Adrenal gland (tissue), 5 donors: ENCODE data around the gene HLA-DQB2.

Experiments
- CTCF ChIP-seq, 6 experiments: fragments of 450-650 bp in 4 of 6; fragments of 200-600 bp in 2 of 6; sonication (generic) in 1 of 6; IDR thresholded peaks; 1 replicate in 5 of 6; 2 replicates in 1 of 6; pipeline versions ENCODE4 v1.5.1 to v1.8.0; 2016 to 2021; ENCODE audit warnings: antibody characterized with exemption in 6 of 6, mild to moderate bottlenecking in 2 of 6, moderate library complexity in 1 of 6
- POLR2A ChIP-seq, 2 donors: fragments of 450-650 bp; IDR thresholded peaks; one replicate each; pipeline ENCODE4 v1.6.1; 2017; ENCODE audit warnings: antibody characterized with exemption in 2 of 2, mild to moderate bottlenecking in 2 of 2, moderate library complexity in 1 of 2
- donor health status: DM: no; HTN: no; CAD: no.

GRCh38 chr6:32779036-32779435 is 15.7 kb upstream of the HLA-DQB2 start:
- TF ChIP-seq CTCF (IDR thresholded peaks at IDR 0.05) (no peak), POLR2A (IDR thresholded peaks at IDR 0.05) (no peak)
